Activated naive CD4-positive, alpha-beta T cell treated with anti-CD3 and anti-CD28 coated beads for 36 hours (primary cell): ENCODE measurements around the gene PRODH2. TPM values are rescaled to one million over a fixed set of nuclear protein-coding genes. Genes with fewer than 3 reads are reported as not detected.
"Not testable (repeated sequence)": the region's sequence is repeated elsewhere in the genome, so short reads cannot be mapped to it uniquely, and the experiment has no call there.

ENCODE experiments used
- CTCF ChIA-PET: fragments of 350-600 bp; sonication (Branson Sonifier 250); formaldehyde crosslinking; loops from one replicate; lab custom pipeline; 2021; ENCODE audit warnings: antibody characterized with exemption; lab: Charles Lee
- DNase-seq: peaks from one replicate; pipeline ENCODE4 v3.0.0-alpha.2; 2020
- H3K27ac Mint-ChIP-seq: one replicate; pipeline ENCODE4 v1.8.0; 2021; ENCODE audit warnings: mild to moderate bottlenecking, mixed read lengths
- H3K27me3 Mint-ChIP-seq: one replicate; pipeline ENCODE4 v1.8.0; 2021; ENCODE audit warnings: low read depth, mixed read lengths
- H3K36me3 Mint-ChIP-seq: one replicate; pipeline ENCODE4 v1.8.0; 2021; ENCODE audit warnings: low read depth, mixed read lengths
- H3K4me1 Mint-ChIP-seq: one replicate; pipeline ENCODE4 v1.8.0; 2021; ENCODE audit warnings: low read depth, mixed read lengths
- H3K4me3 Mint-ChIP-seq: one replicate; pipeline ENCODE4 v1.8.0; 2021; ENCODE audit warnings: mild to moderate bottlenecking, moderate library complexity, mixed read lengths
- H3K9me3 Mint-ChIP-seq: one replicate; pipeline ENCODE4 v1.8.0; 2021; ENCODE audit warnings: mixed read lengths
- intact Hi-C: fragments of 100-400 bp; cut with micrococcal nuclease; formaldehyde crosslinking; loops from one replicate; pipeline ENCODE4 v1.15.1; 2023
- total RNA-seq, 2 experiments: library from RNA; stranded (reverse); gene quantifications; one replicate each; pipeline ENCODE4 v1.2.3, GENCODE V29; 2021

PRODH2 gene
- total RNA-seq, 2 experiments from 2014 or later: not detected

- H3K27ac Mint-ChIP-seq: no peak overlapping the region
- peaks cover 6% of the 10 kb centered on the region for H3K36me3 Mint-ChIP-seq
- intact Hi-C loops: loop anchor here (5.0 kb wide), 1 partner anchor 137 kb away; the partner anchor contains the start of gene ETV2
- no peaks in the 10 kb centered on the region for H3K9me3 Mint-ChIP-seq
- CTCF ChIA-PET: no interaction called here
- H3K27me3 Mint-ChIP-seq: no peaks in the 10 kb centered on the region
- no peak overlapping the region for H3K4me3 Mint-ChIP-seq
- peaks cover 18% of the 10 kb centered on the region for H3K4me1 Mint-ChIP-seq
- no peak for DNase-seq
Measured at GRCh38 chr19:35779033-35779432, 33.6 kb downstream of the PRODH2 start.

GRCh38 chr19:35777961-35778360 is 34.7 kb downstream of the PRODH2 start:
- DNase-seq: no peak
- H3K4me3 Mint-ChIP-seq: peak overlapping the region; percentile 15
- H3K4me1 Mint-ChIP-seq: peaks cover 18% of the 10 kb centered on the region
- CTCF ChIA-PET: interaction anchor here (0.6 kb wide), 1 partner anchor 128 kb away, joined by 3 read pairs; no protein-coding TSS in a partner anchor
- intact Hi-C loops: loop anchor here (5.0 kb wide), 1 partner anchor 136 kb away; the partner anchor contains the start of gene ETV2
- H3K27me3 Mint-ChIP-seq: no peaks in the 10 kb centered on the region
- peaks cover 6% of the 10 kb centered on the region for H3K36me3 Mint-ChIP-seq
- H3K9me3 Mint-ChIP-seq: no peaks in the 10 kb centered on the region
- no peak overlapping the region for H3K27ac Mint-ChIP-seq

- H3K9me3 Mint-ChIP-seq: no peaks in the 10 kb centered on the region
- H3K36me3 Mint-ChIP-seq: peaks cover 6% of the 10 kb centered on the region
- H3K4me1 Mint-ChIP-seq: peaks cover 18% of the 10 kb centered on the region
- DNase-seq: no peak
- H3K27ac Mint-ChIP-seq: no peak overlapping the region
- H3K27me3 Mint-ChIP-seq: no peaks in the 10 kb centered on the region
- intact Hi-C loops: loop anchor here (5.0 kb wide), 1 partner anchor 135 kb away; the partner anchor contains the start of gene ETV2
- CTCF ChIA-PET: interaction anchor here (0.6 to 1.3 kb wide), 3 partner anchors 83 to 332 kb away, joined by 3 read pairs; no protein-coding TSS in a partner anchor
- H3K4me3 Mint-ChIP-seq: peak overlapping the region; percentile 78
Measured at GRCh38 chr19:35777086-35777841, 35.4 kb downstream of the PRODH2 start.

GRCh38 chr19:35776102-35776788 is 36.4 kb downstream of the PRODH2 start:
- CTCF ChIA-PET: interaction anchor here (0.6 to 1.3 kb wide), 3 partner anchors 82 to 331 kb away, joined by 3 read pairs; no protein-coding TSS in a partner anchor
- Mint-ChIP-seq H3K27ac (no peak overlapping the region), H3K4me3 (peak overlapping the region; percentile 78), H3K9me3 (no peaks in the 10 kb centered on the region), H3K27me3 (no peaks in the 10 kb centered on the region), H3K4me1 (peaks cover 18% of the 10 kb centered on the region), H3K36me3 (peaks cover 3% of the 10 kb centered on the region)
- intact Hi-C loops: loop anchor here (5.0 kb wide), 1 partner anchor 134 kb away; the partner anchor contains the start of gene ETV2
- no peak for DNase-seq

GRCh38 chr19:35775298-35776101 is 37.1 kb downstream of the PRODH2 start, which contains the start of gene ARHGAP33:
ARHGAP33 (plus strand) TSS chr19:35775564; CDS start chr19:35775659, 95 bp downstream.
- peak; percentile 100 for DNase-seq
- intact Hi-C loops: loop anchor here (1.0 to 5.0 kb wide), 9 partner anchors 17 to 279 kb away; partner anchors contain the start of genes ETV2, LIN37, NFKBID and PROSER3
- CTCF ChIA-PET: no interaction called here
- H3K36me3 Mint-ChIP-seq: no peaks in the 10 kb centered on the region
- H3K4me1 Mint-ChIP-seq: peaks cover 18% of the 10 kb centered on the region
- no peaks in the 10 kb centered on the region for H3K9me3 Mint-ChIP-seq
- no peak within 1 kb of the TSS for H3K27ac Mint-ChIP-seq
- H3K27me3 Mint-ChIP-seq: no peaks in the 10 kb centered on the region
- peak within 1 kb of the TSS; percentile 78 for H3K4me3 Mint-ChIP-seq

GRCh38 chr19:35775046-35775297 is 37.7 kb downstream of the PRODH2 start:
- intact Hi-C loops: loop anchor here (1.0 to 5.0 kb wide), 9 partner anchors 17 to 279 kb away; partner anchors contain the start of genes ETV2, LIN37, NFKBID and PROSER3
- peak overlapping the region; percentile 78 for H3K4me3 Mint-ChIP-seq
- peaks cover 18% of the 10 kb centered on the region for H3K4me1 Mint-ChIP-seq
- DNase-seq: no peak
- H3K36me3 Mint-ChIP-seq: no peaks in the 10 kb centered on the region
- CTCF ChIA-PET: no interaction called here
- no peaks in the 10 kb centered on the region for H3K27me3 Mint-ChIP-seq
- H3K27ac Mint-ChIP-seq: no peak overlapping the region
- no peaks in the 10 kb centered on the region for H3K9me3 Mint-ChIP-seq

- no peak overlapping the region for H3K27ac Mint-ChIP-seq
- DNase-seq: no peak
- no peaks in the 10 kb centered on the region for H3K9me3 Mint-ChIP-seq
- H3K27me3 Mint-ChIP-seq: no peaks in the 10 kb centered on the region
- intact Hi-C loops: loop anchor here (1.0 to 5.0 kb wide), 9 partner anchors 16 to 280 kb away; partner anchors contain the start of genes ETV2, LIN37, NFKBID and PROSER3
- CTCF ChIA-PET: no interaction called here
- H3K36me3 Mint-ChIP-seq: peaks cover 2% of the 10 kb centered on the region
- peak overlapping the region; percentile 78 for H3K4me3 Mint-ChIP-seq
- peaks cover 18% of the 10 kb centered on the region for H3K4me1 Mint-ChIP-seq
Measured at GRCh38 chr19:35774274-35775045, 38.2 kb downstream of the PRODH2 start.

GRCh38 chr19:35773020-35773806 is 39.4 kb downstream of the PRODH2 start:
- no peak overlapping the region for H3K27ac Mint-ChIP-seq
- H3K9me3 Mint-ChIP-seq: no peaks in the 10 kb centered on the region
- no peak overlapping the region for H3K4me3 Mint-ChIP-seq
- H3K36me3 Mint-ChIP-seq: peaks cover 10% of the 10 kb centered on the region
- DNase-seq: no peak
- CTCF ChIA-PET: interaction anchor here (0.9 to 1.4 kb wide), 2 partner anchors 22 to 79 kb away, joined by 3 read pairs; no protein-coding TSS in a partner anchor
- intact Hi-C loops: no loop called here
- H3K27me3 Mint-ChIP-seq: no peaks in the 10 kb centered on the region
- H3K4me1 Mint-ChIP-seq: peaks cover 18% of the 10 kb centered on the region

GRCh38 chr19:35772362-35772761 is 40.3 kb downstream of the PRODH2 start:
- intact Hi-C loops, H3K27ac Mint-ChIP-seq: not testable (repeated sequence)
- CTCF ChIA-PET: interaction anchor here (0.9 to 1.4 kb wide), 2 partner anchors 21 to 78 kb away, joined by 3 read pairs; no protein-coding TSS in a partner anchor

GRCh38 chr19:35768082-35768421 is 44.6 kb downstream of the PRODH2 start:
- Mint-ChIP-seq H3K27me3 (no peaks in the 10 kb centered on the region), H3K4me3 (no peak overlapping the region), H3K9me3 (no peaks in the 10 kb centered on the region), H3K36me3 (peaks cover 20% of the 10 kb centered on the region), H3K4me1 (no peaks in the 10 kb centered on the region), H3K27ac (no peak overlapping the region)
- DNase-seq: no peak
- CTCF ChIA-PET: no interaction called here
- intact Hi-C loops: no loop called here

More at GRCh38 chr19:35772362-35772761, 40.3 kb downstream of the PRODH2 start:
- H3K27me3 Mint-ChIP-seq, DNase-seq, H3K4me3 Mint-ChIP-seq, H3K9me3 Mint-ChIP-seq: not testable (repeated sequence)
- Mint-ChIP-seq H3K36me3 (peaks cover 11% of the 10 kb centered on the region), H3K4me1 (peaks cover 18% of the 10 kb centered on the region)
